Central memory CD8-positive, alpha-beta T cell (primary cell): ENCODE data around the gene WASL.
"Not testable (repeated sequence)": the region's sequence is repeated elsewhere in the genome, so short reads cannot be mapped to it uniquely, and the experiment has no call there.

Experiments
- ATAC-seq: fragments of 150-1000 bp; cut with Tn5 transposase; replicated peaks from 2 replicates; pipeline ENCODE4 v1.10.0; 2022; ENCODE audit warnings: mild to moderate bottlenecking, moderate FRiP score, moderate number of reproducible peaks; ENCODE audit not compliant: poor library complexity, severe bottlenecking; ENCODE audit errors: extremely low read depth
- DNase-seq, 2 donors: peaks; one replicate each; pipeline ENCODE4 v3.0.0; 2021; ENCODE audit warnings: low spot score in 2 of 2
- H3K27ac Mint-ChIP-seq: one replicate; pipeline ENCODE4 v1.8.0; 2022; ENCODE audit warnings: low read depth, mild to moderate bottlenecking, moderate library complexity, mixed read lengths
- H3K27me3 Mint-ChIP-seq: one replicate; pipeline ENCODE4 v1.8.0; 2022; ENCODE audit warnings: mixed read lengths
- H3K36me3 Mint-ChIP-seq: one replicate; pipeline ENCODE4 v1.8.0; 2022; ENCODE audit warnings: mild to moderate bottlenecking, moderate library complexity, mixed read lengths; ENCODE audit not compliant: insufficient read depth
- H3K4me1 Mint-ChIP-seq: one replicate; pipeline ENCODE4 v1.8.0; 2022; ENCODE audit warnings: mixed read lengths
- H3K4me3 Mint-ChIP-seq: one replicate; pipeline ENCODE4 v1.8.0; 2022; ENCODE audit warnings: mild to moderate bottlenecking, moderate library complexity, mixed read lengths
- H3K9me3 Mint-ChIP-seq: one replicate; pipeline ENCODE4 v1.8.0; 2022; ENCODE audit warnings: mixed read lengths

The WASL gene

GRCh38 chr7:123744416-123744815 is 4.4 kb downstream of the WASL start:
- Mint-ChIP-seq H3K4me1 (peaks cover 65% of the 10 kb centered on the region), H3K27me3 (no peaks in the 10 kb centered on the region), H3K27ac (no peak overlapping the region), H3K36me3 (peaks cover 14% of the 10 kb centered on the region), H3K9me3 (no peaks in the 10 kb centered on the region), H3K4me3 (no peak overlapping the region)
- ATAC-seq (no peak), DNase-seq (no peak)

- Mint-ChIP-seq H3K27ac (no peak overlapping the region), H3K9me3 (no peaks in the 10 kb centered on the region), H3K36me3 (peaks cover 4% of the 10 kb centered on the region), H3K4me3 (no peak overlapping the region), H3K4me1 (peaks cover 60% of the 10 kb centered on the region), H3K27me3 (no peaks in the 10 kb centered on the region)
- ATAC-seq (no peak), DNase-seq (no peak)
Measured at GRCh38 chr7:123741940-123742339, 6.9 kb downstream of the WASL start.

- DNase-seq (no peak), ATAC-seq (no peak)
- Mint-ChIP-seq H3K36me3 (peaks cover 5% of the 10 kb centered on the region), H3K4me1 (peaks cover 52% of the 10 kb centered on the region), H3K27me3 (no peaks in the 10 kb centered on the region), H3K27ac (no peak overlapping the region), H3K9me3 (peaks cover 6% of the 10 kb centered on the region), H3K4me3 (no peak overlapping the region)
Measured at GRCh38 chr7:123738808-123739207, 10.0 kb downstream of the WASL start.

GRCh38 chr7:123738356-123738755 is 10.4 kb downstream of the WASL start:
- H3K27me3 Mint-ChIP-seq, result no peaks in the 10 kb centered on the region
- DNase-seq (no peak), ATAC-seq (no peak)
- no peak overlapping the region for H3K4me3 Mint-ChIP-seq
- H3K9me3 Mint-ChIP-seq, result peaks cover 6% of the 10 kb centered on the region
- peaks cover 52% of the 10 kb centered on the region for H3K4me1 Mint-ChIP-seq
- peaks cover 7% of the 10 kb centered on the region for H3K36me3 Mint-ChIP-seq
- H3K27ac Mint-ChIP-seq, result no peak overlapping the region

- not testable (repeated sequence) for DNase-seq, H3K27me3 Mint-ChIP-seq, H3K27ac Mint-ChIP-seq, H3K4me3 Mint-ChIP-seq, H3K36me3 Mint-ChIP-seq, ATAC-seq, H3K9me3 Mint-ChIP-seq
- H3K4me1 Mint-ChIP-seq, result peaks cover 53% of the 10 kb centered on the region
Measured at GRCh38 chr7:123737168-123737674, 11.6 kb downstream of the WASL start.

GRCh38 chr7:123735539-123735938 is 13.3 kb downstream of the WASL start:
- Mint-ChIP-seq H3K27me3 (no peaks in the 10 kb centered on the region), H3K9me3 (peaks cover 6% of the 10 kb centered on the region), H3K36me3 (peaks cover 5% of the 10 kb centered on the region), H3K27ac (no peak overlapping the region), H3K4me1 (peaks cover 63% of the 10 kb centered on the region), H3K4me3 (no peak overlapping the region)
- ATAC-seq (no peak), DNase-seq (no peak)

- Mint-ChIP-seq H3K27ac (no peak overlapping the region), H3K4me1 (peaks cover 67% of the 10 kb centered on the region)
Measured at GRCh38 chr7:123734498-123734897, 14.3 kb downstream of the WASL start.

GRCh38 chr7:123732413-123733091 is 16.3 kb downstream of the WASL start:
- peaks cover 6% of the 10 kb centered on the region for H3K9me3 Mint-ChIP-seq
- ATAC-seq (no peak), DNase-seq (no peak)
- no peak overlapping the region for H3K27ac Mint-ChIP-seq
- peaks cover 63% of the 10 kb centered on the region for H3K4me1 Mint-ChIP-seq
- H3K4me3 Mint-ChIP-seq, result no peak overlapping the region
- peaks cover 5% of the 10 kb centered on the region for H3K36me3 Mint-ChIP-seq
- H3K27me3 Mint-ChIP-seq, result no peaks in the 10 kb centered on the region

More at GRCh38 chr7:123734498-123734897, 14.3 kb downstream of the WASL start:
- ATAC-seq, result no peak
- no peaks in the 10 kb centered on the region for H3K27me3 Mint-ChIP-seq
- H3K4me3 Mint-ChIP-seq, result no peak overlapping the region
- H3K9me3 Mint-ChIP-seq, result peaks cover 6% of the 10 kb centered on the region
- peaks cover 5% of the 10 kb centered on the region for H3K36me3 Mint-ChIP-seq
- no peak for DNase-seq

GRCh38 chr7:123729218-123729578 is 19.6 kb downstream of the WASL start:
- DNase-seq (no peak), ATAC-seq (no peak)
- no peaks in the 10 kb centered on the region for H3K9me3 Mint-ChIP-seq
- H3K4me3 Mint-ChIP-seq, result no peak overlapping the region
- peaks cover 65% of the 10 kb centered on the region for H3K4me1 Mint-ChIP-seq
- peaks cover 2% of the 10 kb centered on the region for H3K36me3 Mint-ChIP-seq
- H3K27me3 Mint-ChIP-seq, result no peaks in the 10 kb centered on the region
- H3K27ac Mint-ChIP-seq, result no peak overlapping the region

- Mint-ChIP-seq H3K4me1 (peaks cover 51% of the 10 kb centered on the region), H3K27me3 (no peaks in the 10 kb centered on the region), H3K27ac (no peak overlapping the region), H3K4me3 (no peak overlapping the region), H3K36me3 (no peaks in the 10 kb centered on the region), H3K9me3 (no peaks in the 10 kb centered on the region)
- DNase-seq (no peak), ATAC-seq (no peak)
Measured at GRCh38 chr7:123727071-123727837, 21.5 kb downstream of the WASL start.

- Mint-ChIP-seq H3K4me1 (peaks cover 43% of the 10 kb centered on the region), H3K4me3 (no peak overlapping the region), H3K27me3 (no peaks in the 10 kb centered on the region), H3K36me3 (no peaks in the 10 kb centered on the region), H3K9me3 (no peaks in the 10 kb centered on the region), H3K27ac (no peak overlapping the region)
- DNase-seq, result no peak
- no peak for ATAC-seq
Measured at GRCh38 chr7:123725586-123726171, 23.1 kb downstream of the WASL start.

GRCh38 chr7:123724817-123725253 is 24.0 kb downstream of the WASL start:
- DNase-seq, result no peak
- no peak overlapping the region for H3K27ac Mint-ChIP-seq
- no peaks in the 10 kb centered on the region for H3K9me3 Mint-ChIP-seq
- H3K36me3 Mint-ChIP-seq, result no peaks in the 10 kb centered on the region
- no peaks in the 10 kb centered on the region for H3K27me3 Mint-ChIP-seq
- H3K4me1 Mint-ChIP-seq, result peaks cover 41% of the 10 kb centered on the region
- peak; percentile 54 for ATAC-seq
- H3K4me3 Mint-ChIP-seq, result peak overlapping the region; percentile 11

GRCh38 chr7:123723913-123724312 is 24.9 kb downstream of the WASL start:
- Mint-ChIP-seq H3K4me1 (peaks cover 49% of the 10 kb centered on the region), H3K27ac (no peak overlapping the region), H3K4me3 (no peak overlapping the region), H3K9me3 (no peaks in the 10 kb centered on the region), H3K36me3 (no peaks in the 10 kb centered on the region), H3K27me3 (no peaks in the 10 kb centered on the region)
- DNase-seq (no peak), ATAC-seq (no peak)
